Measurements from ENCODE around the gene PTPRE.

Gene PTPRE

GRCh38 chr10:127928021-127928806, 21.3 kb downstream of the PTPRE start:
- Histone ChIP-seq H3K4me1 (ENCODE audit: control insufficient read depth, insufficient read depth, low read length) (no peaks in the 10 kb centered on the region), H3K27me3 (ENCODE audit: control insufficient read depth in 1 of 2, insufficient read depth in 2 of 2, low read length in 2 of 2) (no peaks in the 10 kb centered on the region), H3K4me3 (ENCODE audit: low read length in 2 of 2) (no peak overlapping the region), H3K9me3 (ENCODE audit: control insufficient read depth in 2 of 2, low read length in 2 of 2) (peaks cover 0 to 7% of the 10 kb centered on the region in 2 donors), H3K9ac (ENCODE audit: low read length in 2 of 2) (no peak overlapping the region), H3K27ac (ENCODE audit: low read length) (no peak overlapping the region), H3K36me3 (ENCODE audit: control insufficient read depth in 2 of 2, insufficient read depth in 2 of 2, low read length in 2 of 2) (no peaks in the 10 kb centered on the region)

DNA sequence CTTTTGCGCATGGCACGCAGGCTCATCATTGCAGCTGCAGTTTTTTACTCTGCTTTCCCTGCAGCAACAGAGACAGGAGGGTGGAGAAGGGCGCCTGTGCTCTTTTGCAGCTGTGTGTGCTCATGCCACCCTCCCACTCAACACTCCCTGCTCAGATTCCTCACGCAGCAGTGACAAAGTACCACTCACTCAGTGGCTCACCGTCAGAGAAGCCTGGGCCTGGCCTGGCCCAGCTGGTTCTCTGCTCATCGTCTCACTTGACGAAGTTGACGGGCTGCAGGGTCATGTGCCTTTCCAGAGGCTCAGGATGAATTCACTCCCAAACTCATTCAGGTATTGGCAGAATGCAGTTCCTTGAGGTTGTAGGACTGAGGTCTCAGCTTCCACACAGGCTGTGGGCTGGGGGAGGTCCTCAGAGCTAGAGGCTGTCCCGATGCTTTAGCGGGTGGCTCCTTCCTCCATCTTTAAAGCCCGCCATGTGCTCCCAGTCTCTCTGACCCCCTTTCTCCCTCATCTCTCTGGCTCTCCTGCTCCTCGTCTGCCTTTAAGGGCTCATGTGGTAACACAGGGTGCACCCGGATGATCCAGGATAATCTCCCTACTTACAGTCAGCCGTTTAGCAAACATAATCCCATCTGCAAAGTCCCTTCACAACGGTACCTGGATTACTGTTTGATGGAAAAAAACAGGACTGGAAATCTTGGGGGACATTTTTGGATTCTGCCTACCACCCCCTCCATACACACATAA, 25.8 kb downstream of the PTPRE start:
- Histone ChIP-seq H3K4me1 (ENCODE audit: control insufficient read depth, insufficient read depth, low read length) (no peaks in the 10 kb centered on the region), H3K4me3 (ENCODE audit: low read length in 2 of 2) (no peak overlapping the region), H3K36me3 (ENCODE audit: control insufficient read depth in 2 of 2, insufficient read depth in 2 of 2, low read length in 2 of 2) (no peaks in the 10 kb centered on the region), H3K27ac (ENCODE audit: low read length) (no peak overlapping the region), H3K27me3 (ENCODE audit: control insufficient read depth in 1 of 2, insufficient read depth in 2 of 2, low read length in 2 of 2) (peaks cover 0 to 4% of the 10 kb centered on the region in 2 donors), H3K9me3 (ENCODE audit: control insufficient read depth in 2 of 2, low read length in 2 of 2) (peaks cover 0 to 7% of the 10 kb centered on the region in 2 donors), H3K9ac (ENCODE audit: low read length in 2 of 2) (no peak overlapping the region)

DNA sequence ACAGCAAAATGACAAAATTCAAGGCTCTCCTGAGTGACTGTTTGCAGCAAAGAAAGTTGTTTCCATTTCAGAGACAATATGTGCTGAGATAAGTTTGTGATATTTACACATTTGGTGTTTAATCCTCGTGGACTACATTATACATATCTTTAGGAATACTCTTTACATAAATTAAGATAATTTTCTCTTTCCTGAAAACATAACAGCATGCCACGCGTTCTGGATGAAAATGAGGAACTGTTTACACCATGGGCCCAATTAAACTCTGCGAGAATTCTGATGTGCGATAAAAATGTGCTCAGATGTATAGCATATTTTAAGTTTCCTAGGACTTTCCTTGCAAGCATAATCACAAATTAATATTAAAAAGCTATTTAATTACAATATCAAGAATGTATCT, 26.4 kb downstream of the PTPRE start:
- H3K9me3 ChIP-seq (ENCODE audit: control insufficient read depth in 2 of 2, low read length in 2 of 2): peaks cover 0 to 7% of the 10 kb centered on the region in 2 donors
- H3K36me3 ChIP-seq (ENCODE audit: control insufficient read depth in 2 of 2, insufficient read depth in 2 of 2, low read length in 2 of 2): no peaks in the 10 kb centered on the region
- H3K9ac ChIP-seq (ENCODE audit: low read length in 2 of 2): no peak overlapping the region
- no peaks in the 10 kb centered on the region for H3K4me1 ChIP-seq (ENCODE audit: control insufficient read depth, insufficient read depth, low read length)
- no peak overlapping the region for H3K4me3 ChIP-seq (ENCODE audit: low read length in 2 of 2)
- no peak overlapping the region for H3K27ac ChIP-seq (ENCODE audit: low read length)
- H3K27me3 ChIP-seq (ENCODE audit: control insufficient read depth in 1 of 2, insufficient read depth in 2 of 2, low read length in 2 of 2): peaks cover 0 to 7% of the 10 kb centered on the region in 2 donors

DNA sequence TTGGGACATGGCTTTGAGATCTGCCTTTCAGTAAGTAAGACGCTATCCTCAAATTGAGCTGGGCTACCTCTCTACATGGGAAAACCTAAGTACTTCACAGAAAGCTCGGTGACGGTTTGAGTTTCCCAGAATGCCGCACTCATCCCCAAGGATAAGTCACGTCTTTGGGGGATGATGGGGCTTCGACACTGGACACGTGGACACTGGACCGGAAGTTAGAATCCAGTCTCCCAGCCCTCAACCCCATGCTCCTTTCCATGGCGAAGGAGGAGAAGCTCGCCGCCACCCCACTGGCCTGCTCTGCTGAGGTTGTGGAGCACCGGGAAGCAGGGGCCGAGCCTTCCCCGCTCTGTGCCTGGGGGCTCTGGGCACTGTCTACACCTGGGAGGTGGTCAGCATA, 27.5 kb downstream of the PTPRE start:
- Histone ChIP-seq H3K9ac (ENCODE audit: low read length in 2 of 2) (no peak overlapping the region), H3K36me3 (ENCODE audit: control insufficient read depth in 2 of 2, insufficient read depth in 2 of 2, low read length in 2 of 2) (no peaks in the 10 kb centered on the region), H3K27ac (ENCODE audit: low read length) (no peak overlapping the region), H3K9me3 (ENCODE audit: control insufficient read depth in 2 of 2, low read length in 2 of 2) (peaks cover 0 to 7% of the 10 kb centered on the region in 2 donors), H3K27me3 (ENCODE audit: control insufficient read depth in 1 of 2, insufficient read depth in 2 of 2, low read length in 2 of 2) (peaks cover 0 to 7% of the 10 kb centered on the region in 2 donors), H3K4me3 (ENCODE audit: low read length in 2 of 2) (no peak overlapping the region), H3K4me1 (ENCODE audit: control insufficient read depth, insufficient read depth, low read length) (no peaks in the 10 kb centered on the region)

- H3K4me1 ChIP-seq (ENCODE audit: control insufficient read depth, insufficient read depth, low read length): no peaks in the 10 kb centered on the region
- no peak overlapping the region for H3K9ac ChIP-seq (ENCODE audit: low read length in 2 of 2)
- H3K27me3 ChIP-seq (ENCODE audit: control insufficient read depth in 1 of 2, insufficient read depth in 2 of 2, low read length in 2 of 2): peaks cover 0 to 7% of the 10 kb centered on the region in 2 donors
- no peak overlapping the region for H3K27ac ChIP-seq (ENCODE audit: low read length)
- H3K9me3 ChIP-seq (ENCODE audit: control insufficient read depth in 2 of 2, low read length in 2 of 2): peaks cover 0 to 7% of the 10 kb centered on the region in 2 donors
- H3K36me3 ChIP-seq (ENCODE audit: control insufficient read depth in 2 of 2, insufficient read depth in 2 of 2, low read length in 2 of 2): no peaks in the 10 kb centered on the region
- H3K4me3 ChIP-seq (ENCODE audit: low read length in 2 of 2): no peak overlapping the region
These were observed 28.2 kb downstream of the PTPRE start for GRCh38 chr10:127935071-127935561.

DNA sequence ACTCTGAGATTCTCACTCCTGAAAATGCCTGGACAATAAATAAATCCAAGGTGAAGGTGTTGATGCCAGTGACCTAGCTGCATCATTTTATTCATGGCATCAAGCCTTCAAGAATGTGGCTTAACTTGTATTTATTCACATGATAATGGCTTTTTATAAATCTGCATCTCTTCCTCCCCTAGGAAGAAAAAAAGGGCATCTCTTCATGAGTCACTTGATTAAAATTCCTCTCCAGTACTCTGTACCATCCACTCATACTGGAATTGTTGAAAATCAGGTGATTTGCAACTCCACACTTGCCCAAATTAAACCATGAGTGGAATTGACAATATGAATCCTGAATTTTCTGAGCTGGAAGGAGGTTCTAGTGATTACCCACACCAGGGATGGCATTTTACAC, 30.2 kb downstream of the PTPRE start:
- Histone ChIP-seq H3K27ac (ENCODE audit: low read length) (no peak overlapping the region), H3K9ac (ENCODE audit: low read length in 2 of 2) (no peak overlapping the region), H3K27me3 (ENCODE audit: control insufficient read depth in 1 of 2, insufficient read depth in 2 of 2, low read length in 2 of 2) (peaks cover 0 to 7% of the 10 kb centered on the region in 2 donors), H3K4me3 (ENCODE audit: low read length in 2 of 2) (no peak overlapping the region), H3K36me3 (ENCODE audit: control insufficient read depth in 2 of 2, insufficient read depth in 2 of 2, low read length in 2 of 2) (no peaks in the 10 kb centered on the region), H3K9me3 (ENCODE audit: control insufficient read depth in 2 of 2, low read length in 2 of 2) (peaks cover 0 to 7% of the 10 kb centered on the region in 2 donors), H3K4me1 (ENCODE audit: control insufficient read depth, insufficient read depth, low read length) (no peaks in the 10 kb centered on the region)

DNA sequence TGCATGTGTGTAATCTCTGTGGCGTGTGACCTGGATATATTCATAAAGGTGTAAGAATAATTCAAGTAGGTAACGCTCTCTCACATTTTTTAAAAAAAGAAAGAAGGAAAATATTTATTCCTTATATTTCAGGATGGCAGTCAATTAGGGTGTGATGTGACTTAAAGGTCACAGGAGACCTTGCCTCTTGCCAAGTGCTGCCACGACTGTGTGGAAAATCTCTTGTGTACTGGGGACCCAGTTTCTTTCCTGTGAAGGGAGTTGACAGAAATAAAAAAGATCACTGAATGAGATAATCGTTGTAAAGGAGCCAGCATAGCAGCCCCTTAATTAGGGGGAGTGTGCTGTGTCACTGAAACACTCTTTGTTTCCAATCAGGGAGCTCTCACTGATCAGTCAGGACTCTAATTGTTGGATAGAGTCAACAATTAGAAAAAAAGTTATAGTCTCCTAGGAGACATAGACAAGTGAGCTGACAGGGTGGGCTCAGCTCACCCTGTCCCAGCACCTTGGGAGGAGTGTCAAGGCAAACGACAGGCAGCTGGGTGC, 31.1 kb downstream of the PTPRE start:
- no peak overlapping the region for H3K4me3 ChIP-seq (ENCODE audit: low read length in 2 of 2)
- no peak overlapping the region for H3K27ac ChIP-seq (ENCODE audit: low read length)
- H3K9ac ChIP-seq (ENCODE audit: low read length in 2 of 2): no peak overlapping the region
- H3K36me3 ChIP-seq (ENCODE audit: control insufficient read depth in 2 of 2, insufficient read depth in 2 of 2, low read length in 2 of 2): no peaks in the 10 kb centered on the region
- H3K9me3 ChIP-seq (ENCODE audit: control insufficient read depth in 2 of 2, low read length in 2 of 2): peaks cover 0 to under 1% of the 10 kb centered on the region in 2 donors
- no peaks in the 10 kb centered on the region for H3K4me1 ChIP-seq (ENCODE audit: control insufficient read depth, insufficient read depth, low read length)
- H3K27me3 ChIP-seq (ENCODE audit: control insufficient read depth in 1 of 2, insufficient read depth in 2 of 2, low read length in 2 of 2): peaks cover 0 to 7% of the 10 kb centered on the region in 2 donors

DNA sequence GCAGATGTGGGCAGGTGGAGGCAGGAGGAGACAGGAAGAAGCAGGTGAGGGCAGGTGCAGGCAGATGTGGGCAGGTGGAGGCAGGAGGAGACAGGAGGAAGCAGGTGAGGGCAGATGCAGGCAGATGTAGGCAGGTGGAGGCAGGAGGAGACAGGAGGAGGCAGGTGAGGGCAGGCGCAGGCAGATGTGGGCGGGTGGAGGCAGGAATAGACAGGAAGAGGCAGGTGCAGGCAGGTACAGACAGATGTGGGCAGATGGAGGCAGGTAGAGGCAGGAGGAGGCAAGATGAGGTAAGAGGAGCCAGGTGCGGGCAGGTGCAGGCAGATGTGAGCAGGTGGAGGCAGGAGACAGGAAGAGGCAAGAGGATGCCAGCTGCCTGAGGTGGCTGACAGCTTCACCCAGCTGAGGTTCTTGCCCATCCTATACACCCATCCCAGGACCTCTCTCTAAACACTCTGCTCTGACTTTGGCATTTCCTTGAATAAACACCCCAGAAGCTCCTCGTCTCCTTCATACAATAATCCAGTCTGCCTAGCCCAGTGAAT, 33.0 kb downstream of the PTPRE start:
- H3K9me3 ChIP-seq (ENCODE audit: control insufficient read depth in 2 of 2, low read length in 2 of 2): no peaks in the 10 kb centered on the region
- H3K27ac ChIP-seq (ENCODE audit: low read length): no peak overlapping the region
- no peaks in the 10 kb centered on the region for H3K4me1 ChIP-seq (ENCODE audit: control insufficient read depth, insufficient read depth, low read length)
- H3K9ac ChIP-seq (ENCODE audit: low read length in 2 of 2): no peak overlapping the region
- H3K36me3 ChIP-seq (ENCODE audit: control insufficient read depth in 2 of 2, insufficient read depth in 2 of 2, low read length in 2 of 2): no peaks in the 10 kb centered on the region
- H3K4me3 ChIP-seq (ENCODE audit: low read length in 2 of 2): no peak overlapping the region
- peaks cover 0 to 9% of the 10 kb centered on the region in 2 donors for H3K27me3 ChIP-seq (ENCODE audit: control insufficient read depth in 1 of 2, insufficient read depth in 2 of 2, low read length in 2 of 2)

- no peaks in the 10 kb centered on the region for H3K4me1 ChIP-seq (ENCODE audit: control insufficient read depth, insufficient read depth, low read length)
- H3K9ac ChIP-seq (ENCODE audit: low read length in 2 of 2): no peak overlapping the region
- H3K27me3 ChIP-seq (ENCODE audit: control insufficient read depth in 1 of 2, insufficient read depth in 2 of 2, low read length in 2 of 2): peaks cover 0 to 5% of the 10 kb centered on the region in 2 donors
- no peaks in the 10 kb centered on the region for H3K36me3 ChIP-seq (ENCODE audit: control insufficient read depth in 2 of 2, insufficient read depth in 2 of 2, low read length in 2 of 2)
- H3K4me3 ChIP-seq (ENCODE audit: low read length in 2 of 2): no peak overlapping the region
- no peaks in the 10 kb centered on the region for H3K9me3 ChIP-seq (ENCODE audit: control insufficient read depth in 2 of 2, low read length in 2 of 2)
- no peak overlapping the region for H3K27ac ChIP-seq (ENCODE audit: low read length)
These were observed 34.1 kb downstream of the PTPRE start for GRCh38 chr10:127940866-127941640.

DNA sequence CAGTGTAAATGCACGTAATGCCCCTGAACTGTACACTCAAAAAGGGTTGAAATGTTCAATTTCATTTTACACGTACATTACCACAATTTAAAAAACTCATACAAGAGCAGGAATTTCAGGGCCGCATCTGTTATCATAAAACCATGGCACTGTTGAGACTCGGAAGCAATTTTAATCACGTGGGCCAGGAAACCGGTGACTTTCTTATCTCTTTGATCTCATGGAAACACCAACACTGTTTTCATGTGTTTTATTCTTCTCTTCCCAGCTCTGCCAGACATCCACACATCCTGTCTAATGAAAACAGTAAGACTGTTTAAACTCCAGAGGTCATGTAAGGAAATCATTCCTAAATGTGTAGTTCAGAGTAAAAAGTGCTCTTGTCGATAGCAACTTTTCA, 35.9 kb downstream of the PTPRE start:
- Histone ChIP-seq H3K9me3 (ENCODE audit: control insufficient read depth in 2 of 2, low read length in 2 of 2) (no peaks in the 10 kb centered on the region), H3K4me1 (ENCODE audit: control insufficient read depth, insufficient read depth, low read length) (no peaks in the 10 kb centered on the region), H3K27me3 (ENCODE audit: control insufficient read depth in 1 of 2, insufficient read depth in 2 of 2, low read length in 2 of 2) (peaks cover 0 to 5% of the 10 kb centered on the region in 2 donors), H3K4me3 (ENCODE audit: low read length in 2 of 2) (no peak overlapping the region), H3K27ac (ENCODE audit: low read length) (no peak overlapping the region), H3K9ac (ENCODE audit: low read length in 2 of 2) (no peak overlapping the region), H3K36me3 (ENCODE audit: control insufficient read depth in 2 of 2, insufficient read depth in 2 of 2, low read length in 2 of 2) (no peaks in the 10 kb centered on the region)

Measured in stomach smooth muscle (tissue), 2 donors.